ENCODE data around the gene CDCA7. TPM values are rescaled to one million over a fixed set of nuclear protein-coding genes. Genes with fewer than 3 reads are reported as not detected.
"Not testable (repeated sequence)": the region's sequence is repeated elsewhere in the genome, so short reads cannot be mapped to it uniquely, and the experiment has no call there.

Gene CDCA7
- total RNA-seq, 1 donor from 2014 or later: 8.8 TPM

DNA sequence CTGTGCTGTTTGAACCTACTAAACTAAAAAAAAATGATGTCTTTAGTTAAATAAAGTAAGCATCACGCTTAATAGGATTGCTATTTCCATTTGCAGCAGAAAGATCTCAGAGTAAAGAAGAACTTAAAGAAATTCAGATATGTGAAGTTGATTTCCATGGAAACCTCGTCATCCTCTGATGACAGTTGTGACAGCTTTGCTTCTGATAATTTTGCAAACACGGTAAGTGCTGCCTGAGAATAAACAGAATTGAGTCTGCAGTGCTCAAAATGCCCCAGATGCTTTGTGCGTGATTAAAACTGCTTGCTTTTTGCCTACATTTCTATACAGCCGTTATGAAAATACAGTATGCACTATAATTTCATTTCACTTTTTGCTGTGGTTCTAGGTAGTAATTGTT is 3.9 kb downstream of the CDCA7 start:
- DNase-seq (ENCODE audit: low read depth, low spot score): no peak

DNA sequence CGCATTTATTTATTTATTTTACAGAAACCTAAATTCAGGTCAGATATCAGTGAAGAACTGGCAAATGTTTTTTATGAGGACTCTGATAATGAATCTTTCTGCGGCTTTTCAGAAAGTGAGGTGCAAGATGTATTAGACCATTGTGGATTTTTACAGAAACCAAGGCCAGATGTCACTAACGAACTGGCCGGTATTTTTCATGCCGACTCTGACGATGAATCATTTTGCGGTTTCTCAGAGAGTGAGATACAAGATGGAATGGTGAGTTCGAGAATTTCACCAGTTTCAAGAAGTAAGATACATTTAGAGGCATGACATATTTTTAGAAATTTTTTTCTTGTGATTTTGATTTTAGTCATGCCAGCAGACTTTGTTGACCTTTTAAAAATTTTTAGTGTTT is 4.6 kb downstream of the CDCA7 start:
- no peak for DNase-seq (ENCODE audit: low read depth, low spot score)

DNA sequence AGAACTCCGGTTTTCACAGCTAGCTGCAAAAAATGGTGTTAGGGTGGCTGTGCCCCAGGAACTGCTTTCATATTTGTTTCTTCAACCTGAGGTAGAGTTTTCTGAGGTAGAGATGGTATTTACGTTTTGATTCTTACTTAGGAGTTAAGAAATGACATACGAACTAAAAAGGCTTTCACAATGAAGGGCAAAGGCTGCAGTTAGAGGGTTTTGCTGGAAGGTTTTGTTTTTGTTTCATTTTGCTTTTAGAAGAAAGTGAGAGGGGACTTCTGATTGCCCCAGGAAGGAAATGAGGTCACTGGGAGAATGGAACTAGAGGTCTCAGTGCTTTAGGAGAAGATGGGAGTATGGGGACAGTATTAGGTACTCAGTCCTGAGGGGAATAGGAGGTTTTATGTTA is 15.5 kb downstream of the CDCA7 start:
- no peak for DNase-seq (ENCODE audit: low read depth, low spot score)

DNA sequence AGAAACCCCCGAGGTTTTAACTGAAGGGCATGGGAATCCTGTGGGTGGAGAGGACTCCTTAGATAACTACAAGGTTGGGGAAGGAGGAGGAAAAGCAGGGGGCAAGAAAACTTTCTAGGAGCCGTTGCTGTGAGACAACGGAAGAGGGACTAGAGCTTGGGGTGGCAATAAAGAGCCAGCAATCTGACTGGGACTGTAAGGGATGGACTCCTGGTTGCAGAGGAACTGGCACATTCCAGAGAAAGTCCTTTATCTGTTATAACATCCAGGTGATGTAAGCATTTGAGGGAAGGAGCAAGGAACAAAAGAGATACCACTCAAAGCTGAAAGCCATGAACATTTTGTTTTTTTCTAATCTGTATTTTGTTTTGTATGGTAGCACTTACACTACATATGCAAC is 16.4 kb downstream of the CDCA7 start:
- DNase-seq (ENCODE audit: low read depth, low spot score): no peak

DNA sequence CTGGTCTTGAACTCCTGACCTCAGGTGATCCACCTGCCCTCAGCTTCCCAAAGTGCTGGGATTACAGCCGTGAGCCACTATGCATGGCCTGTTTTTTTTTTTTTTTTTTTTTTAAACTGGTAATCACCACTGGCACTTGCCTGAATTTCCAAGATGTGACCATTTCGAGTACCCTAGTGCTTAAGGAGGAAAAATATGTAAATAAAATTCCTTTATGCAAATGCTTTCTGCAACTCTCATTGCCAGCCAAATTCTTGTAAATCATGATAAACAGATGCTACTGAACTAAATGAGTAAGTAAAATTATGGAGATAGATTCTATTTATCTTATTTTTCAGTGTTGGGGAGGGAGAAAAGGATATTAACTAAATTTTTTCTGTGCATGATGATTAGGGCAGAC is 18.6 kb downstream of the CDCA7 start:
- no peak for DNase-seq (ENCODE audit: low read depth, low spot score)

DNA sequence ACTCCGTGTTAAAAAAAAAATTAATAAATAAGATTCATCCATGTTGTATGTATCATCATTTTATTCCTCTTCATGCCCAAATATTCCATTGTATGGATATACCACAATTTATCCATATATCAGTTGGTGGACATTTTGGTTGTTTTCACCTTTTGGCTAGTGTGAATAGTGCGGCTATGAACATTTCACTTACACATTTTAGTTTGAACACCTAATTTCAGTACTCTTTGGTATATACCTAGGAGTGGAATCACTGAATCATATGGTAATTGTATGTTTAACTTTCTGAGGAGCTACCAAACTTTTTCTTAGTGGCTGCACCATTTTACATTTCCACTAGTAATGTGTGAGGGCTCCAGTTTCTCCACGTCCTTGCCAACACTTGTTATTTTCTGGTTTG is 20.0 kb downstream of the CDCA7 start:
- no peak for DNase-seq (ENCODE audit: low read depth, low spot score)

DNA sequence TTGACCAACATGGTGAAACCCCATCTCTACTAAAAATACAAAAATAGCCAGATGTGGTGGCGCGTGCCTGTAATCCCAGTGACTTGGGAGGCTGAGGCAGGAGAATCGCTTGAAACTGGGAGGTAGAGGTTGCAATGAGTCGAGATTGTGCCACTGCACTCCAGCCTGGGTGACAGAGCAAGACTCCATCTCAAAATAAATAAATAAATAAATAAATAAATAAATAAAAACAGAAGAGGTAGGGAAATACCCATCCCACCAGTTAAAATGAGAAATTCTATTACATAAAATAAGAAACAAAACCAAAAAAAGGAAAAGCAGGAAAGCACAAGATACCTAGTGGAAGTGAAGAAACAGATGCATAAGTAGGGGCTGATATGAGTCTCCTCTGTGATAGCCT is 30.9 kb downstream of the CDCA7 start:
- not testable (repeated sequence) for DNase-seq (ENCODE audit: low read depth, low spot score)

DNA sequence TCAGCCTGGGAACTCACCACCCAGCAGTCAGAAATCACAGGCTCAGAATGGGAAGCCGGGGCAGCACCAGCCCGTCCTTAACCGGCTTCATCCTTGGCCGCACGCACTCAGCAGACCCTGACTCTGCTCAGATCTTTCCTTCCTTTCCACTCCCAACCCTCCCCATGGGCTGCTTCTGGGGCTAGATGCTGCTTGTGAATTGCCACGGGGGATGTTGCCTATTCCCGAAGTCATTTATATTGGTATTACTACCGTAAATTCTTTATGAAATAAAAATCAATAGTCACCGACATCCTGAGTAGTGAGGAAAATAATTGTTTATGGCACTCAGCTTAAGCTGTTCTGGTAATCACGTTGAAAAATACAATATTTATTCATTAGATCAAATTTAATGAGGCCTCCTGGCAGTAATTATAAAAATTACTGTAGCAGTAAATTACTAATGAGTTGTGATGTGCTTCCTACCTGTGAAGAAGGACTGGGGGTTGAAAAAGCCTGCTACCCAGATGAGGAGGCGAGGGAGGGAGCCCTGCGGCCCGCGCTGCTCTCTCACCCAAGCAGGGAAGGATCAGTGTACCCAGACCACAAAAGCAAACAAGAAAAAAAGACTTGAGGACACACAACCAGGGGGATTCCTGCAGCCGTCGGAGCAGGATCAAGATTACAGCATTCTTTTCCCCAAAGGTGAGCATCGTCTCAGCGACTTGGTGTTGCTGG is 31.5 kb downstream of the CDCA7 start:
- DNase-seq (ENCODE audit: low read depth, low spot score): no peak

DNA sequence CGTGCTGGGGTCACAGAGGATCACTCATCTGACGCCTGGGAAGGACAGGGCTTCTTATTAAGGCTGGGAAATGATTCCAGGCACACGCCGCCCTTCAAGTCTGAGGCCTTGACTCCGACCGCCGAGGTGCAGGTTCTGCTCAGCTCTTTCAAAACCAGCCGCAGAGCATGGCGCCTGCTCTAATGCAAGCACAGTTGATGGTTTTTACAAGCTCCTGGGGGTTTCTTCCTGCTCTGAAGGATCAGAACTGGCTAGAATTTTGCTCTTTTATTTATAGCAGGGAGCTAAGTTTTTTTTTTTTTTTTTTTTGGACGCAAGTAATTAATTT is 32.0 kb downstream of the CDCA7 start:
- no peak for DNase-seq (ENCODE audit: low read depth, low spot score)

DNA sequence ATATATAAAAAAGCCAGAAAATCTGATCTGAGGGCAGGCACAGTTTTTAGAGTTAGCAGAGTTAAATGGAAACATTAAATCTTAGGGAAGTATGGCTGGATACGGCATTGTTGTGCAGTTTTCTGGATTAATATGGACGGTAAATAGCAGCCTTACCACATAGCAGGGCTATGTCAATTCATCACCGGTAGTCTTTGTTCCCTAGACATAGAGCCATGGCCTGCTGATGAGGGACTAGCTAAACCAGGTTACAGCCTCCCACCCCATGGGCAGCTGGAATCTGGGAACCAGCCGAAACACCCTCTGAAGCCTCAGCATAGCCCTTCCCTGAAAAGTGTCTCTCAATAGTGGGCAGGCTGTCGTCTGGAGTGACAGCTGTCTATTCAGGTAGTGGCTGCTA is 32.4 kb downstream of the CDCA7 start:
- DNase-seq (ENCODE audit: low read depth, low spot score): no peak

DNA sequence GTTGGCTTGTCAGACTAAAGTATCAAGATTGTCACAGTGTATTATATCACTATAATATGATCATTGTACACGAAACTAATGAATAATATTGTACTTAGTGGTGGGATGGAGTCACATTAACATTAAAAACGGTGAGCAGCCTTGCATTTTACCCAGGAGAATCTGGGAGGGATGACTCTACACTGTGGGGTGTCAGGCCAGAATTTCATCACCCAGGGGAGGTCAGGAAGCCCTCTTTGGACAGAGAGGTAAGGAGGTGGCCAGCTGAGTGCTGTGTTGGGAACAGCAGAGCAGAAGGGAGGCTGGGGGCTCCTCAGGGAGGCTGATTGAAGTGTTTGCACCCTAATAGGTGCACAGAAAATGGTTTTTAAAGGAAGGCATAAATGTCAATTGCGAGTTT is 33.0 kb downstream of the CDCA7 start:
- no peak for DNase-seq (ENCODE audit: low read depth, low spot score)

DNA sequence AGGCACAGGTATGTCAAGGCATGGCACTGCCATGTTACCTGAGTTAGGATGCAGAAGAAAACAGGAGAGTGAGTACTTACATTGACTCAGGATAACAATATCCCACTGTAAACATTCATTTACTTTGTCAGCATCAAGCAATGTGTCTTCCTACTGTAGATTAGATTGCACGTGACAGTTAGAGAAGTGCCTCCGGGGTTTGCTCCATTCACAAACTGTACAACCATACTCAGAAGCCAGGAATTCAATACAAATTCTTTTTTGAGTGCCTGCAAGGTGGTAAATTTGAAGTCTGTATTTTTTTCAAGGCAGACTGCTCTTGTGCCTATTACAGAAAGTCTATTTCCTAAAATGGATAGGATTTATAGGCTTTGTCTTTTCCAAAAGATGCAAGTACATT is 34.1 kb downstream of the CDCA7 start:
- DNase-seq (ENCODE audit: low read depth, low spot score): no peak

DNA sequence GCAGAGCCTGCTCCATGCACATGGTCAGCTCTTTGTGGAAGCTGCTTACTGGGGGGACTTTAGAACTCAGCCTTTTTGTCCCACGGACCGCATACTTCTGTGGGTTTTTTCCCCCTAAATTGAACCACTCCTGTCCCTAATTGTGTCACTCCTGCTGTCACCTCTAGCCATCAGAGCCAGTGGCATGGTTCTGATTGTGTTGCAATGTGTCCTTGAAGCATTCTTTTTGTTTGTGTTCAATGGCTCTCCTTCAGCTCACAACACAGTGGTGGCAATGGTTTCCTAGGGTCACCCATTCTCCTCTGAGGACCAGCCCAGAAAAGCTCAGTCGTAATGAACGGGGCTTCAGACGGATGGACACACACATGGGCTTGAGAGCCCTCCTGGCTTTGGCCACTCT is 35.4 kb downstream of the CDCA7 start:
- no peak for DNase-seq (ENCODE audit: low read depth, low spot score)

DNA sequence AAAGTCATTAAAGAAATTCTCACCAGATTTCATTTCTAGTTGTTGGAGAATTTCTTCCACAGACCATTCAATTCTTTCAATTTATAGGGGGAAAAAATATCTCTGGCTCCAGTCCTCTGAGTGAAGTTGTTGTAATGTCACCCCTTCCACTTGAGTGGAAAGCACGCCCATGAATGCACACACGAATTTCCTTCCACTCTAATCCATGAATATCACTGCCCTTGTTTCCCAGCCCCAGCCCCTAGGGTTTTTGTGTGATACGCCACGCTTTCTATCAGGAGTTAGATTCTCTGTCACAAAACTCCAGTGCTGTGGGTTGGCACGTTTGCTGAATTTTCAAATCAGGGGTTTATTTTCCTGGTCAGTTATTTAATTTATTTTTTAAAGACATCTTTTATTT is 38.1 kb downstream of the CDCA7 start:
- no peak for DNase-seq (ENCODE audit: low read depth, low spot score)

DNA sequence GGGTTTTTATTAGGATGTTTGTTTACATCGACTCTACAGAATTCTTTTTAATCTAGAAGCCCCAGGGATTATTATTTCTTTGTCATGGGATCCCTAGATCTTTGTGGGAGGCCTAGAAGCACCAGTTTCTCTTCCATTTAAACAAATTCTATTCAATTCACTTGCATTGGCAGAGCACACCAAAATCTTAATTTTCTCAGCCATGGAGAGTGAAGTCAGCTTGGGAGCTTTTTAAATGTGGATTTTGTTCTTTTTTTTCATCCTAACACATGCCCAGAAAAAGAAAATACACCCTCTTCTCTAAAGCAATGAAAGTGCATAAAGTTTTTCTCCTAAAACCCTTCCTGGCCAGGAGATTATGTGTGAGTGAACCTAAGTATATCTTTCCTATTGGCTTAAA is 38.5 kb downstream of the CDCA7 start:
- no peak for DNase-seq (ENCODE audit: low read depth, low spot score)

DNA sequence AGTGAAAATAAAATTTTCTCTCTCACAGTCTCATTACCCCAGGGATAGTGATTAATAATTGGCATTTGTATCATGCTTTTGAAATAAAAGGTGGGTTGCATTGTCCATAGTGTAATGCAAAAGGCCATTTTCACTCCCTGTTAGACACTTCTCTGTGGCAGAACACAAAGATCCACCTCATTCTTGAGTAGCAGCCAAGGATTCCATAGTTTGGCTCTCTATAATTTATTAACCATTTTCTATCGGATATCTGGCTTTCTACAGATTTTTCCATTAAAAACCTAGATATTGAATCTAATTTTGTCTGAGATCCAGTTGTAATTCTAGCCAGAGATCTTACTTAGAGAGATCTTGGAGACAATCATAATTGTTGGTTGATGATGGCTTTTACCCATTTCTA is 39.0 kb downstream of the CDCA7 start:
- no peak for DNase-seq (ENCODE audit: low read depth, low spot score)

DNA sequence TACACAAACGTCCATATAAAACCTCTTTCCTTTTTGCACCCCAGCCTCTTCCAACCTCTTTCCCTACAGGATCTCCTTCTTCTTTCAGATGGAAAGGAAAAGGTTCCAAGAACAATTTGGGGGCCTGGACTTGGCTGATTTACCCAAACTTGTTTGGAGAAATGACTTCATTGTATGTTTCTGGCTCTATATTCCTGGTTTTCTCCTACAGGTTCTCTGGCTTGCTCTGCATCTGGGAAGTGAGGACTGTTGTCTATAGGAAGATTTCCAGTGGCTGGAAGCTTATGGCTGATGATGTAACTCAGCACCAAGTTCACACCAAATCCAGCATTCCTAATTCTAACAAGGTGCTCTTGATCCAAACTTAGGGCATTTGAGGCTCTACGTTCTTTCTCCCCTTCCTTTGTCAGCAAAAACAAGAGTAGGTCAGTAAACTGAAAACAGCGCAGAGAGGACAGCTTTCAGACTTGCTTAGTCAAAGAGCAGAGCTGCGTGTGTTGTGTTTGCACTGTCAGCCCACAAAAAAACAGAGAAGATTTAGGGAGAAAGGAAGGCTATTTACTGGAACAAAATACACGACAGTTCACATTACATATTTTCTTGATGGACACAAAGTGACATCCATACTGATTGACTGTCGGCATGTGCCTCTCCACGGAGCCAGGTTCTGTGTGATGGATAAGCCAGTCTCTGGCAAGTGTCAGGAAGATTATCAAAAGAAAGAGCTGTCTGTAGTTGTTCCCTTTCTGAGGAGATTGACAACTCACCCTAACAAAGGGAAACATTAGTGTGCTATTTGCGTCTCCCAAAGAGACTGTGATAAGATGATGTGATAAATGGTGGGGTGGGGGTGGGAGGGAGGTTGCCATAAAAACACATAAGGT is 39.7 kb downstream of the CDCA7 start:
- no peak for DNase-seq (ENCODE audit: low read depth, low spot score)

DNA sequence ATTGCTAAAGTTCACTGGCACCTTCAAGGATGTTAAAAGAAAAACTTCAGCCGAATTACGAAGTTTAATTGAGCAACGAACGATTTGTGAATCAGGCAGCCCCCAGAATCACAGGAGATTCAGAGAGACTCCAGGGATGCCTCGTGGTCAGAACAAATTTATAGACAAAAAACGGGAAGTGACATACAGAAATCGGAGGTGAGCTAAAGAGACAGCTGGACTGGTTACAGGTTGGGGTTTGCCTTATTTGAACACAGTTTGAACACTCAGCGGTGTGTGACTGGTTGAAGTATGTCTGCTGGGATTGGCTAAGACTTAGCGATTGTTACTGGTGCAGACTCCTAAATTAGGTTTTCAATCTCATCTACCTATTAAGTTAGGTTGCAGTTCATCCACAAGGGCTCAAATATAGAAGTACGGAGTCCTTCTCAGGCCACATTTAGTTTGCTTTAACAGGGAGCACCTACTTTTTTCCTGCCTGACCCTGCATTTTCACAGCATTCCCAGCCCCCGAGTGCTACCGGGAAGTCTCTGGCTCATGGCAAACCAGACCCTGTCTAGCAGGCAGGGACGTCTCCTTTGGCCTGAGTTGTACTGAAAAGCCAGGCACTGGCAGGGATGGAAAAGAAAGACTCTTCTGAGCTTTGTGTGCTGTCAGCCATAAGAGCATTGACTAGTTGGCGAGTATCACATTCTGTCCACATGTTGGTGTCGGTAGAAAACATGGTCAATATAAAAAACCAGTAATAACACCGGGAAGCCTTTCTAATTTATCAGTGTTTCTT is 41.1 kb downstream of the CDCA7 start:
- no peak for DNase-seq (ENCODE audit: low read depth, low spot score)

DNA sequence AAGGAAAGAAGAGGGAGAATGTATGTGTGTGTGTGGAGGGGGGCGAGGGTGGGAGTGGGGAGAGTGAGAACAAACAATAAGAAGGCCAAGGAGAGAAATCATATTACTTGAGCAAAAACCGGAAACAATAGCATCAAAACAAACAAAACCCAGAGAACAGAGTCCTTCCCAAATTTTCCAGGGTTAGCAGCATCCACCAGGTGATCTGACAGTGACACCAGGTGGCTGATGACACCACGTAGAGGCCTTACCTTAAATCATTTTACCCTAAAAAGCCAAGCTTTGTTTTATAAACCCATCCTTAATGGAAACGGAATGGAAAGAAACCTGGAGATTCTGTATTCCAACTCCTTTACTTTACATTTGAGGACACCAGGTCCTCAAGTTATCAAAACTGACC is 42.9 kb downstream of the CDCA7 start:
- DNase-seq (ENCODE audit: low read depth, low spot score): no peak

DNA sequence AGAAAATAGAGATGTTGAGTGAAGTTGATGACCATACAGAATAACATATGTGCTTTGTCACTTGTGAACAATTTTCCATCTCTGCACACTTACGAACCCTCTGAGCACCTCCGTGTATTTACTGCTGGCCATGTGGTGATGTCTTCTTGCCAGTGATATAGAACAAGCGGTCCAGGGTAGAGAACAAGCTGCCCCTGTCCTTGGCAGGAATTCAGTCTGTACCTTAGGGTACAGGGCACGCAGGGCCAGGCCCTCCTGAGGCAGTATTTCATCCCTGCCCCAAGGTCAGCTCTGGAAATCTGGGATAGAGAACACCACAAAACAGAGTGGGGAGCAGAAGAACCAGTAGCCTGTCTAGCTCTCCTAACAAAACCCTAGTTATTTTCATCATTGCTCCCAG is 44.6 kb downstream of the CDCA7 start:
- no peak for DNase-seq (ENCODE audit: low read depth, low spot score)

DNA sequence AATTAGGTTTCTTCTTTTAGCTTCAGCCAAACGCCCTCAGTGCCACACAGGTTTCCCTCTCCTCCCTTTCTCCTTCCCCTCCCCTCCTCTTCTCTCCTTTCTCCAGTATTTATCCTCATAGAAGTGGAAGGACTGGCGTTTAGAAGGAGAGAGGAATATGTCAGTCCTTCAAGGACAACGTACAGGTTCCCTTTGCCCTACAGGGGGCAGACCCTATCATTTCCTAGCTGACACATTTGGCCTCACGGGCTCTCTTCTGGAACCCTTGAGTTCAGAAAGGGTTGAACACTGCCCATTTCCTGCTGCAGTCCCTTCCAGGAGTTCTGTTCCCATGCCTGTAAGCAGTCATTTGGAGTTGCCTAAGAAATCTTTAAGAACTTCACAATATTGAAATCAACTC is 46.1 kb downstream of the CDCA7 start:
- no peak for DNase-seq (ENCODE audit: low read depth, low spot score)

DNA sequence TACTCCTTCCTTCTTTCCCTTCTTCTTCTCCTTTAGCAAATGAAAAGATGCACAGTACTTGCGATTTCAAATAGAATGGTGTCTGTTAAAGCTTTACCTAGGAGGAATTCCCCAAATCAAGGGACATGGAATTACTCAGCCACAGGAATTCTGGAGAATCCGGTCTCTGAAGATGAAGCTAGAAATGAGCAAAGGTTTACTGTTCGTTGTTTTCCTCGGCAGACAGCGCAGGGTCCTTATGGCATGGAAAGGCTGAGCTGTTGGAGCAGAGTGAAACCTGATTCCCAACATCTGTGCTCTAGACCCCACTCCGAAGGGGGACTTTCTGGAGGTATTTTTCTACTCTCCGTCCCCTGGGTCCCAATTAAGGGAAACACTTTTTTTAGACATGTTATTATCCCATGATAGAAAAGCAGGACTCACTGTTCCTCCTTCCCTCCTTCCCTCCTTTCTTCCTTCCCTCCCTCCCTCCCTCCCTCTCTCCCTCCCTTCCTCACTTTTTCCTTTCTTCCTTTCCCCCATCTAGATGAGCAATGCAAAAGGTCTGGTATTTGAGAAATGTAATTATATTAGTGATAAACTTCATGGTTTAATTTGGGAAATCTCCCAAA is 47.1 kb downstream of the CDCA7 start:
- no peak for DNase-seq (ENCODE audit: low read depth, low spot score)

All from pulmonary artery endothelial cell (primary cell).